Dendritic cell treated with granulocyte-macrophage colony-stimulating factor and Interleukin-4, amounts not matched to agents 40 ng/mL and 50 ng/mL, for 4 days (primary cell): ENCODE results near the gene SHH.
A peak's percentile ranks its signal among the peaks of the same experiment; 100 is the strongest.

Source experiments
- H3K27ac Mint-ChIP-seq: one replicate; pipeline ENCODE4 v1.8.0; 2022; ENCODE audit warnings: mild to moderate bottlenecking, mixed read lengths
- H3K27me3 Mint-ChIP-seq: one replicate; pipeline ENCODE4 v1.8.0; 2022; ENCODE audit warnings: mild to moderate bottlenecking, mixed read lengths
- H3K36me3 Mint-ChIP-seq: one replicate; pipeline ENCODE4 v1.8.0; 2022; ENCODE audit warnings: low read depth, mixed read lengths
- H3K4me1 Mint-ChIP-seq: one replicate; pipeline ENCODE4 v1.8.0; 2022; ENCODE audit warnings: low read depth, mixed read lengths
- H3K4me3 Mint-ChIP-seq: one replicate; pipeline ENCODE4 v1.8.0; 2022; ENCODE audit warnings: mild to moderate bottlenecking, moderate library complexity, mixed read lengths
- H3K9me3 Mint-ChIP-seq: one replicate; pipeline ENCODE4 v1.8.0; 2022; ENCODE audit warnings: mixed read lengths
- intact Hi-C: fragments of 100-400 bp; cut with micrococcal nuclease; formaldehyde crosslinking; loops from one replicate; pipeline ENCODE4 v1.15.0; 2022

Gene SHH

DNA sequence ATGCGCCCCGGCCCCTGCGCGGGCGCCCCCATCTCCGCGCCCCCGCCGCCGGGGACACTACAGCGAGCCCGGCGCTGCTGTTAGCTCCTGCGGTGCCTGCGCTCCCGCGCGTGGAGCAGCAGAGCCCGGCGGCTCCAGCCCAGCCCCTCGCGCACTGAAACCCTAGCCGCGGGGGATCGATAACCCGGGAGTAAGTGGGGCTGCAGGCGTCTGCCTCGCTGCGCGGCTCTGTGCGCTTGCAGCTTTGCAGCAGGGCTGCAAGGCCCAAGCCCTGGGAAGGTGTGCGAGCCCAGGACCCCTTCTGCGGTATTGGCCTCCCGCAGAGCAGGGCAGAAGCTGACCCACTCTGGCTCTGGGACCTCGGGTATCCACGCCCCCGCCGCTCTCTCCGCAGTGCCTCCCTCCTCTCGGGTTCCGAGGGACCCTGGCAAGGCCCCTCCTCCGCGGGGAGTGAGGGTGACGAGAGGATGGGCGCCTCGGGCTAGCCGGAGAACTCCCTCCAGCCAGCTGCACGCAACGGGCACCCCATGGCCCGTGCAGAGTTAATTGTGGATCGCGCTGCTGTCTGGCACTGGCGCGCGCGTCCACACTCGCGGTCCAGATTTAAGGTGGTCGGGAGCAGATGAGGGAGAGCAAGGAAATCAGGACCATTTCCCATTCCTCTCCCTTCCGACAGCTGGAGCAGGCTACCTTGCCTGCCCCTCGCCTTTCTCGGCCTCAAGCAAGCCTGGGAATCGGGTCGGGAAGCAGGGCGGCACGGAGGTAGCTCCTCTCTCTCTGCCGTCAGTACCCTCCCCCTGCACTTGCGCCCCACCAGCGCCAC, 2.1 kb downstream of the SHH start:
- H3K27me3 Mint-ChIP-seq: peaks cover 93% of the 10 kb centered on the region

DNA sequence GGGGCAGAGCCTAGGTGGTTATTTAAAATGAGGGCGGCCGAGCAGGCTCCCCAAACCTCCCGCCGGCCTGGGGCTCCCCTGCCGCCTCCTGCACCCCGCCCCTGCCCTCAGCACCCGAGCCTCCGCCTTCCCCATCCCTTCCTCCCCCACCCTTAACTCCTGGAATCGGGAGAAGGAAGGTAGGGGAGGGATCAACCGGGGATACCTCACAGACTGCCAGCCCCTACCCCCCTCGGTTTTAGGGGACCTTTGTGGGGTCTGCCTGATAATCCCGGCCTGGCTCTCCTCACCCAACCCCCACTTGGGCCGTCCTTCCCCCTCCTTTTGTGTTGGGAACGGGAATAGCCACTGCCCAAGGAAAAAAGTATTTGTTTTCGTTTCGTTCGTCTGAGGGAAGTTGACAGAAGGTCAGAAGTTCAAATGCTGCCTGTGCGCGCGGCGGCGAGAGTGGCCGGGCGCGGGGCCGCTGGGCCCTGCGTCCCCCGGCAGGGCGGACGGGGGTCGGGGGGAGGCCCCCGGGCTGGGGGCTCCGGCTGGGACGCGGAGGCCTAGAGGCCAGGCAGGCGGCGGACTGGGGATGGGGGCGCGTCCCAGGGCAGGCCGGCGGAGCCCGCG, 2.8 kb downstream of the SHH start:
- Mint-ChIP-seq H3K9me3 (no peaks in the 10 kb centered on the region), H3K4me3 (no peak overlapping the region), H3K27ac (no peak overlapping the region), H3K27me3 (peaks cover 92% of the 10 kb centered on the region), H3K4me1 (peaks cover 31% of the 10 kb centered on the region), H3K36me3 (no peaks in the 10 kb centered on the region)
- intact Hi-C loops: no loop called here

More for the DNA sequence above, 2.1 kb downstream of the SHH start:
- H3K4me1 Mint-ChIP-seq: peaks cover 26% of the 10 kb centered on the region
- no peak overlapping the region for H3K27ac Mint-ChIP-seq
- intact Hi-C loops: no loop called here
- H3K9me3 Mint-ChIP-seq: no peaks in the 10 kb centered on the region
- no peaks in the 10 kb centered on the region for H3K36me3 Mint-ChIP-seq
- no peak overlapping the region for H3K4me3 Mint-ChIP-seq

DNA sequence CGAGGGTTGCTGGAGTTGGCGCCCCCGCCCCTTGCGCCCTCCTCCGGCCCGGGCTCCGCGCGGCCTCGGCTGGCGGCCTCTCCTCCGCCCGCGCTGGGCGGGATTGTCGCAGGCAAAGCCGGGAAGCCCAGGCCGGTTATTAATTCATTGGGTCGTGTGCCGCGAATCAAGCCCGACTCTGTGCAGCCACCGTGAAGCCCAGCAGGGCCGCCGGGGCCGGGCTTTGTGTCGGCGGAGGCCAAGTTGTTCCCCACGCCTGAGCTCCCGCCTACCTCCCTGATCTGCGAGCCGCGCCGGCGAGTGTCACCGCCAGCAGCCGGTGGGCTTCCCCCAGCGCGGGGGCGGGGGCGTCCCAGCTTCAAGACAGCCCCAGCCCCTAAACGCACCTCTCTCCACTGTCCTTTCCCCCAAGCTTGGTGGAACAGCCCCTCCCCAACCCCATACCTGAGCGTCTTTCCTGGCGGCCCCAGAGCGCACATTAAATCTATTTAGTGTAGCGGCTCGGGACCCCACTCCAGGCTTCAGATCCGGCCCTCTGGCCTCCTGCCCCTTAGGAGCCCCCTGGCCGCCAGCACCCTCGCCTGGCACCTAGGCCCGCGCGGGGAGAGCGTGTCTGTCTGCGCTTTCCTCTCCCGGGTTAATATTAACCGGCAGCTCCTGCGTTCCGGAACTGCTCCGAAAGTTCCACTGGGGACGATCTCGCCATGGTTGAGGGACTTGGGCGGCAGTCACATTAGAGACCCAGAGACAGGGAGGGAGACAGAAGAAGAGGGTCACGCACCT, 3.5 kb downstream of the SHH start:
- no peaks in the 10 kb centered on the region for H3K9me3 Mint-ChIP-seq
- intact Hi-C loops: no loop called here
- peaks cover 35% of the 10 kb centered on the region for H3K4me1 Mint-ChIP-seq
- H3K27me3 Mint-ChIP-seq: peaks cover 89% of the 10 kb centered on the region
- H3K36me3 Mint-ChIP-seq: no peaks in the 10 kb centered on the region
- no peak overlapping the region for H3K27ac Mint-ChIP-seq
- H3K4me3 Mint-ChIP-seq: no peak overlapping the region

DNA sequence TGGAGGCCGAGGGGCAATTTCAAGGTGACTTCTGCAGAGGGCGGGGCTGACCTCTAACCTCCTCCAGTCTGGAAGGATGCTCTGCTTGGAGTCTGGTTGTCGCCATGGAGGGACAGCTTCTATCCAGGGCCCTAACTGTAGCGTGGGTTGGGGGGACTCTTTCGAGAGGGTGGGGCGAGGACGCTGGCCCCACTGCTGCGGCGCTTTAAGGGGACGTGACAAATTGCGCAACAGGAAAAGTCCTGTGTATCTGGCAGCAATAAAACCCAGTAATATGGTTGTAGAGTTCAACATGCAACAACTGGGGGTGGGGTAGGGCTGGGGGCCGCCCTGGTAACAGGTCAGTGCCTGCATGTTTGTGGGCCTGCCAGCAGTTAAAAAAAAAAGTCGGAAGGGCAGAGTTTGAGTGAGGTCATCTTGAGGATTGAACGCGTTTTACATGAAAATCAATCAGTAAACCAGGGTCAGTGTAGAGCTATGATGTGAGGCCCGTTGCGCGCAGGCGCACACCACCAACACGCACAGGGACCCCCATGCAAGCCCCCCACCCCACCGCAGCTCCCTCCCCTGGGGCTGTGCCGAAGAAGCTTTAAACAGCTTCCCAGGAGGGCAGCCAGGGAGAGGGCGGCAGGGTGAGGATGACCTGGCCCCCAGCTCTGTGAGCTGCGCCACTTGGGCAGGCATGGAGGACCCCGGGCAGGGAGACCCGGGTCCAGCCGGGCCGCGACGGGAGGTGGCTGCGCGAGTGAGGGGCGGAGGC, 4.3 kb downstream of the SHH start:
- Mint-ChIP-seq H3K4me3 (no peak overlapping the region), H3K27ac (no peak overlapping the region), H3K9me3 (no peaks in the 10 kb centered on the region), H3K4me1 (peaks cover 40% of the 10 kb centered on the region), H3K27me3 (peaks cover 91% of the 10 kb centered on the region), H3K36me3 (no peaks in the 10 kb centered on the region)
- intact Hi-C loops: no loop called here

DNA sequence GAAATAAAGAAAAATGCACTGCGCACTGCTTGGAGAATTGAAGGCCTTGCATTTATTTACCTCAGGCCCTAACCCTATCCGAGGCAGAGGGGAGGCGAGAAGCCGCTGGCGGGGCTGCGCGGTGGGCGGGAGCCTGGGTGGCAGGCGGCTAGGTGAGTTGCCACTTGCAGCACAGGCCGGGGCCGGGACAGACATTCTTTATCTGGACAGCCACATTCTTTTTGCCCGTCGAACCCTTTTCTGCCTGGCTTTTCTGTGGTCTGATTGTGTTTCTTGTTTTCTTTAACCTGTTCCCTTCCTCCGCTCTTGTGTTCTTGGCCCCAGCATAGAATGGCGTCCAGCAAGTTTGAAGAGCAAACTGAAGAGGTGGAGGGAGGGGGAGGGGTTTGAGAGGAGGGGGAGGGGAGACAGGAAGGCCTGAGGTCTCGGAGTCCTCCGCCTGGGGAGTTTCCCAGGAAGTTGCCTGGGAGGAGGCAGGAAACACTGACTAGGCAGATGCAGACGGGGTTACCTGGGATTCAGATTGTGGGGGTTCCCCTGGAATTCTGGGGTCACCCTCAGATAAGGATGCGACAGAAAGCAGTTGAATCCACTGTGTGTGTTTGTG, 5.1 kb downstream of the SHH start:
- intact Hi-C loops: no loop called here
- Mint-ChIP-seq H3K4me3 (no peak overlapping the region), H3K36me3 (no peaks in the 10 kb centered on the region), H3K27me3 (peaks cover 87% of the 10 kb centered on the region), H3K9me3 (no peaks in the 10 kb centered on the region), H3K27ac (no peak overlapping the region), H3K4me1 (peaks cover 38% of the 10 kb centered on the region)

DNA sequence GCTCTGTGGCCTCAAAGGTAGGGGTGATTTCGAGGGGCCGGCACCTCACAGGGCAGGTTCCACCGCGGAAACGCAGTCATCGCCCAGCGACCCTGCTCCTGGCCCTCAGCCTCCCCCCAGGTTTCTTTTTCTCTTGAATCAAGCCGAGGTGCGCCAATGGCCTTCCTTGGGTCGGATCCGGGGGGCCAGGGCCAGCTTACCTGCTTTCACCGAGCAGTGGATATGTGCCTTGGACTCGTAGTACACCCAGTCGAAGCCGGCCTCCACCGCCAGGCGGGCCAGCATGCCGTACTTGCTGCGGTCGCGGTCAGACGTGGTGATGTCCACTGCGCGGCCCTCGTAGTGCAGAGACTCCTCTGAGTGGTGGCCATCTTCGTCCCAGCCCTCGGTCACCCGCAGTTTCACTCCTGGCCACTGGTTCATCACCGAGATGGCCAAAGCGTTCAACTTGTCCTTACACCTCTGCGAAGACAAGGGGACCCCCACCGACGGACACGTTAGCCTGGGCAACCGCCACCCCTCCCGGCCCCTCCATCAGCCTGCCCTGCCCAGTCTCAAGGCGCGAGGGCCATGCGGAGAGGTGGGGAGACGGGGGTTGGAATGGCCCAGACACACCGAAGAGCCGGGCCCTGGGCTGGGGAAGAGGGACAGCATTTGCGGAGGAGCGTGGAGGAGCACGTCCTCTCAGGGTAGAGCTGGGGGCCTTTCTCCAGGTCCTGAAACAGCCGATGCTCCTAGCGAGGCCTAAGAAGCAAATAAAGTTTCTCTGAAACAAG, 6.0 kb downstream of the SHH start:
- Mint-ChIP-seq H3K9me3 (no peaks in the 10 kb centered on the region), H3K27me3 (peaks cover 84% of the 10 kb centered on the region), H3K27ac (no peak overlapping the region), H3K4me3 (no peak overlapping the region), H3K4me1 (peaks cover 34% of the 10 kb centered on the region), H3K36me3 (no peaks in the 10 kb centered on the region)
- intact Hi-C loops: no loop called here

DNA sequence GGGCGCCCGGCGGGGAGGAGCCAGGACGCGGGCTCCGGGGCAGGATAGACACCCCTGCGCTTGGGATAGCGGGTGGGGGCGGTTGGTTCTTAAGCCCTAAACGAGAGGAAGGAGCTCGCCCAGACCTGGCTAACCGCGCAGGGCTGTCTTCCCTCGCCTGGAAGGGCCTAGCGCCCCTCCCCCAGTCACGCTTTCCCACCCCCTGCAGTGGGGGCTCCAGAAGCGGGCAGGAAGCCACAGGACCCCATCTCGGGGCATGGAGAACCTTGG, 6.5 kb downstream of the SHH start:
- H3K4me1 Mint-ChIP-seq: peaks cover 34% of the 10 kb centered on the region
- peaks cover 84% of the 10 kb centered on the region for H3K27me3 Mint-ChIP-seq
- peak overlapping the region; percentile 17 for H3K4me3 Mint-ChIP-seq
- intact Hi-C loops: no loop called here
- no peak overlapping the region for H3K27ac Mint-ChIP-seq
- H3K36me3 Mint-ChIP-seq: no peaks in the 10 kb centered on the region
- H3K9me3 Mint-ChIP-seq: no peaks in the 10 kb centered on the region

DNA sequence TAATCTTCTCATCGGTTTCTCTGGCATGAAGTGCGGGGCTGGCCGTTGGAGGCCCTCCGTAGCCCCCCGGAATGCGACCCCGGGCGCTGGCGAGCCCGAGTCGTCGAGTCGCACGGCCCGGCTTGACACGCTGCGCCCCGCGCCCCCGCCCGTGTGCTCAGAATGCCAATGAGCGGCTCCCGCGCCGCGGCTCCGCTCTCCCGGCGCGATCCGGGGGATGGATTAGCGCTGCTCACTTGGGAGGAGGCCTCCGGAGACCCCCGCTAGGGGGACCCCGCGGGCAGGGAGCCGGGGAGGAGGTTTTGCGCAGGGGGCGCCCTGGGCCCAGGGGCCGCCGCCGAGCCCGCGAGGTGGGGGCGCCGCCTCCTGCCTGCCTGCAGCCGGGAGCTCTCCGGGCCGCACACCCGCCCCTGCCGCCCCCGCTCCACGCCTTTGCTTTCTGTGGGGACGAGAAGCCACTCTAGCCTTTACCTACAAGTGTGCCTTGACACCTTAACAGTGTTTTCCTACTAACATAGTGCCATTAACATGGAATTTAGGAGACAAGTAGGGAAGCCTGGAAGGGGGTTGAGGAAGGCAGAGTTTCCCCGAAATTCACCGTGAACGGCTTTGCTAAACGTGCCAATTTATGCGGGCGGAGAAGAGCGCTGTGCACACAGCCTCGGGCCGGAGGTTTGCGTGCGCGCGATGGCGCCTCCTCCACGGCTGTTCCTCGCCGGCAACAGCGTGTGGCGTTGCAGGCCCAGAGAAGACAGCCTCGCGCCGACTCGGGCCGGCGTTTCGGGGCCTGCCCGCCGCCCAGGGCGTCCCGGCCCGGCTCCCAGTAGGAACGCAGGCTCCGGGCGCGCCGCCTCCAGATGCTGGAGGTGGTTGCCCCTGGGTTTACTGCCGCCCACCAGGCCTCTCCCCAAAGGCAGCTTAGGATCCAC, 7.1 kb downstream of the SHH start:
- intact Hi-C loops: no loop called here
- Mint-ChIP-seq H3K27me3 (peaks cover 84% of the 10 kb centered on the region), H3K27ac (no peak overlapping the region), H3K9me3 (no peaks in the 10 kb centered on the region), H3K4me3 (peak overlapping the region; percentile 39), H3K36me3 (no peaks in the 10 kb centered on the region), H3K4me1 (peaks cover 34% of the 10 kb centered on the region)

DNA sequence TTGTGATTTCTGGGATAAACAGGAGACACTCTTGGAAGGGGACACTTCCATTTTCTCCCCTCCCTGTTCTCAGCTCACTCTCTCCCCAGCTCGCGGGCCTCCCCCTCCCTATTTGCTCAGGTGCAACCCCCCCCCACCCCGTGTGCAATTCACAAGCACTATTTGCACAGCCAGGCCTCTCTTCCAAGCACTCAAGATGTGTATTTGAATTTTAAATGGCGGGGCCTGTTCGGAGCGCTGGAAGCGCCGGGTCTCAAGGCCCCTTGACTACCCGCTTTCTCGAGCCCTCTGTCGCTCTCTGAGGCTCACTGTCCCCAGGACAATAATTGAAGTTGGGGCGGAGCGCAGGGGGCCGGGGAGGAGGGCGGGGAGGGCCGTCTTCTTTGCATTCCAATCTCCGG, 7.8 kb downstream of the SHH start:
- H3K36me3 Mint-ChIP-seq: no peaks in the 10 kb centered on the region
- H3K27ac Mint-ChIP-seq: no peak overlapping the region
- intact Hi-C loops: no loop called here
- H3K9me3 Mint-ChIP-seq: no peaks in the 10 kb centered on the region
- peaks cover 87% of the 10 kb centered on the region for H3K27me3 Mint-ChIP-seq
- peaks cover 34% of the 10 kb centered on the region for H3K4me1 Mint-ChIP-seq
- peak overlapping the region; percentile 51 for H3K4me3 Mint-ChIP-seq

DNA sequence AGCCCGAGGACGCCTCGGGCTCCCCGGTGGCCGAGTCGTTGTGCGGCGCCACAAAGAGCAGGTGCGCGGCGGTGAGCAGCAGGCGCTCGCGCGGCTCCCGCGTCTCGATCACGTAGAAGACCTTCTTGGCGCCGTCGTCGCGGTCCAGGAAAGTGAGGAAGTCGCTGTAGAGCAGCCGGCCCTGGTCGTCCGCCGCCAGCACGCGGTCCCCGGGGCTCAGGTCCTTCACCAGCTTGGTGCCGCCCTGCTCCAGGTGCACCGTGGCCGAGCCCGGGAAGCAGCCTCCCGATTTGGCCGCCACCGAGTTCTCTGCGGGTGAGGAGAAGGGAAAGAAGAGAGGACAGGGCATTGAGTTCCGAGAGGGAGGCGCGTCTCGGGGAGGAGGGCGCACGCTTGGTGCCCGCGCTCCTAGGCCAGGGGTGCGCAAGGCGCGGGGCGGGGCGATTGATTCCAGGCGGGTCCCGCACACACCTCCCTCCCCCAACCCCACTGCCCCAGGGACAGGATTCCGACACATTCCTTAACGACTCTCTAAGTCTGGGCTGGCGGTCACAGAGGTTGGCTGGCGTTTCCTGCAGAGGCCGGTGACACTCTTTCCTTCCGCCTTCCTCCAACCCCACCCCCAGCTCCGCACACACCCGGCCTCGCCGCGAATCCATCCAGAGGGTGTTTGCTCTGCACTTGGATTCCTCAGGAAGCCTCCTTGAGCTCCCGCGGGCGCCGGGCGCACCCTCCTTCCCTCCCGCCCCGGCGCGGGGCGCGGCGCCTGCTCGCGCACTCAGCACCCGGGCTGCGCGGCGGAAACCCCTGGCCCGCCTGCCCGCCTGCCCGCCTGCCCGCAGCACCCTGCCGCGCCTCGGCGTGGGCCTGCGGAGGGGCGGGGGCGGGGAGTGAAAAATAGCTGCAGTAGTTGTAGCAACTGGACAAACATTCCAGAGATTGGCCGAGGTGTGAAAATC, 8.6 kb downstream of the SHH start:
- Mint-ChIP-seq H3K27ac (no peak overlapping the region), H3K36me3 (no peaks in the 10 kb centered on the region), H3K4me1 (peaks cover 30% of the 10 kb centered on the region), H3K4me3 (peak overlapping the region; percentile 74), H3K9me3 (no peaks in the 10 kb centered on the region), H3K27me3 (peaks cover 87% of the 10 kb centered on the region)
- intact Hi-C loops: no loop called here

DNA sequence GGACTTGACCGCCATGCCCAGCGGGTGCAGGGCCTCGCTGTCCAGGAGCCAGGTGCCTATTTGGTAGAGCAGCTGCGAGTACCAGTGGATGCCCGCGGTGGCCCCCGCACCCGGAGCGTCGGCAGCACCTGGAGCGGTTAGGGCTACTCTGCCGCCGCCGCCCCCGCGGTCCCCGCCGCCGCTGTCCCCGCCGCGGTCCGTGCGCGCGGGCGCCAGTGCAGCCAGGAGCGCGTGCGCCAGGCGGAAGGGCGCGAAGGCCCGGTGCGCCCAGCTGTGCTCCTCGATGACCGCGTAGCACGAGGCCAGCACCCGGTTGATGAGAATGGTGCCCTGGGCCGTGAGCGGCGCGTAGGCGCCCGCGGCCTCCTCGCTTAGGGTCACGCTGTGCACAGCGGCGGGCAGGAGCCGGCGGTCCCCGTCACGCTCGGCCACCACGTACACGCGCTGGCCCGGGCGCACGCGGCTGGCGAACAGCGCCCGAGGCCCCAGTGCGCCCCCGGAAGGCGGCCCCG, 9.3 kb downstream of the SHH start:
- Mint-ChIP-seq H3K27me3 (peaks cover 87% of the 10 kb centered on the region), H3K36me3 (no peaks in the 10 kb centered on the region), H3K9me3 (no peaks in the 10 kb centered on the region), H3K4me1 (peaks cover 31% of the 10 kb centered on the region), H3K4me3 (no peak overlapping the region), H3K27ac (no peak overlapping the region)
- intact Hi-C loops: no loop called here
